HG03439 (cell line): ENCODE data around the gene C8A.

Experiments
- ATAC-seq: cut with Tn5 transposase; IDR thresholded peaks from one replicate; pipeline ENCODE4 v1.9.1; 2021; ENCODE audit warnings: mild to moderate bottlenecking, moderate library complexity; ENCODE audit not compliant: unreplicated experiment

C8A gene

DNA sequence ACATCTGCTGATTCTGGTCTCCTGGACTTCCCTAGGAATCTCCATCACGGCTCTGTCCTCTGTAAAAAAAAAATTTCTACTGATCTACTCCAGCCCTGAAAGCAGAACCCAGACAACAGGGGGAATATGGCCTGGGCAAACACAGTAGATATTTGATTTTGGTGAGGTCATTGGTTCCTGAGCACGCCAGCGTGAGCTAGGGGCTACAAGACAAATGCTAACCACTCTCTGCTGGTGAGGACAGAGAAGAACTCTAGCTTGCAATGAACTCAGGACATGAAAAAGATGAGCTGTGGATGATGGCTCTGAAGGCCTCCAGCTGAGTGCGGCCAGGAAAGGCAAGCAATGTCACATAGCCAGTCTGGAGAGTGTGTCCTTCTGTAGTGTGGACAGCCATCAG is 18.2 kb upstream of the C8A start:
- ATAC-seq: no peak

DNA sequence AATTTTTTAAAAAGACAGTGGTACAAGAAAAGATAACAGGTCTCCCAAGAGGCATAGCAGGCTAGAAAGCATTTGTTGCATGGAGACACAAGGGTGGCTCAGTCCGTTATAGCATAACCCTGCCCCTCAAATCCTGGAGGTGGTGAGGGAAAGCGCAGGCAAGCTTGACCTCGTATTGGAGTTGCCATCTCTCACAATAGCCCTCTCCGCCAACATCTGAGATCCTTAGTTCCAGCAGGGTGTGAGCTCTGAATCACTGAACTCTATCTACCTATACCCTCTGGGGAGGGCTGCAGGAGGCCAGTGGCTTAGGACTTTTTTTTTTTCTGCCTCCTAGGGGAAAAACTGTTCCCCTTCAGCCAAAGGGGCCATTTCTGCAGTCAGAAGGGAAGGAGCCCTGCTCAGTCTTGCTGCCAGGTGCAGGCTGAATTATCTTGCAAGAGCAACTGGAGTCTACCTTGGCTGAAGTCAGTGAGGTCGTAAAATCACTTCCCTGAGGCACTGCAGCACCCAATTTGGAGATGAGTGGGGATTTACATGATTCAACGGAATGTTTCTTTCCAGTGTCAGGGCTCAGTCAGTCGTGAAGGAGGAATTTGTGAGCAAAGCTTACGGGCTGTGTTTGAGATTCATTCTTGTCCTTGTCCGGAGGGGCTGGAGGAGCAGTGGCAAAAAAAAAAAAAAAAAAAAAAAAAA is 17.2 kb upstream of the C8A start:
- no peak for ATAC-seq

DNA sequence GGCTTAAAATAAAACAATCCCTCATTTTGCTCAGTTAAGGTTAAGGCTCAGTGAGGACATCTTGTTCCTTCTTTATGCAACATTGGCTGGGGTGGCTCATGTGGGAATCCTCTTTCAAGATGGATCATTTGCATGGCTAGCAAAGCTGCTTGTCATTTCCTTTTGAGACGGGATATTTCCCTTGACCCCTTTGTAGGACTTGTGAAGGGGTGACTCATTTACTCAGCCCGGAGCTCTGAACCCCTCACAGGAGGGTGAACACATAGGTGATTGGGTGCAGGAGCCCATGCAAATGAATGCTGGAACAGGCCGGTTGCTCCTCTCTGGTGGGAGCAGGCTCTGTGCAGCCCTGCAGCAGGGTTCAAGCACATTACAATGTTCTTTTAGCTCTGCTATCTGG is 15.8 kb upstream of the C8A start:
- ATAC-seq: no peak

DNA sequence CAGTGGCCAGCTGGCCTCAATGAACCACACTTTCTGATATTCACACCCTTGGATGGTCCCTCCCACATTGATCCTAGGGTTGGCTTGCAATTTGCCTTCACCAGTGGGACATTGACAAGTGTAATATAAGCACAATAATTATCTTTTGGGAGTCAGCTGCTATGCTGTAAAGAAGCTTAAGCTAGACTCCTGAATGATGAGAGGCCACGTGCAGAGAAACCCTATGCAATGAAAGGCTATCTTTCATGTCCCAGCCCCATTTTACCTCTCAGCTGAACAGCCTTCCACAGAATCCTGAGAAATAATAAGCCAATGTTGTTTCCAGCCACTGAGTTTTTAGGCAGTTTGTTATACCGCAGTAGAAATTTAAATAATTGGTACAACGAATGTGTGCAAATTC is 11.1 kb upstream of the C8A start:
- ATAC-seq: no peak

DNA sequence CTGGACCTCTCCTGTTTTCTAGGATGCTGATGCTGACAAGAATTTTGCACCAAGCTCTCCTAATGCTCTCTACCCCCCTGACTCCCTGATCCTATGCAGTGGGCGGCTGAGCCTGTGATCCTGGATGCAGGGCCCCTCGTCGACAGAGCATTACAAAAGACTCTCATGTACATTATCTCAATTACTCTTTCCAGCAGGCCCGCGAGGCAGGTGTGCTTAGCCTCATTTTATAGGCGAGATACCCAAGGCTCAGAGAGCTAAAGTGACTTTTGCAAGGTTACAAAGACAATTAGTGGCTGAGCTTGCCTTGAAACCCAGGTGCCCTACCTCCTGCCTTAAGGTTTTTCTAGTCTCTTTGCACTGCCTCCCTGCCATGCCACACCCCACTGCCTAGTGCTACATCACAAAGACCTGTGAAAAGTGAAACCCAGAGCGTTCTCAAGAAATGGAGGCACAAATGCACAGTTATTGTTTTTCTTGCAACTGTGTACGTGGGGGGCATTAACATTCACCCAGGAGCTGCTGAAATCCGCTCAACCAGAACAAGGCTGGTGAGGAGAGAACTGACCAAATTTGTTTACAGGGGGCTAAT is 10.0 kb upstream of the C8A start:
- ATAC-seq: no peak

DNA sequence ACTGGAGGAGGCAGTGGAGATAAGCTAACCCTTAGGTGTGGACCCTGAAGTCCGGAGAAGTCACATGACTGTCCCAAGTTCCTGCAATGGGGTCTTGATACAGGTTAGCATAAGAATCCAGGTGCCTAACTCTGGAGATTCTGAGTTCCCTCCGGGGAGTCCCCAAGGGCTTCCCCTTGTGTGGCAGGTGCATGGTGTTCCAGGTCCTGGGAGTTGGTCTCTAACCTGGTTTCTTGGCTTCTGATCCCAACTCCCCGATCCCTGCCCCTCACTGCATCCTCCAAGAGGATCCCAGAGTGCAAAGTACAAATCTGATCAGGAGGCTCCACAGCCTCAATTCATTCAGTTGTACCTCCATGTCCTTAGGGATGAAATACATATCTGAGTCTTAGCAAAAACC is 9.3 kb upstream of the C8A start:
- ATAC-seq: no peak

DNA sequence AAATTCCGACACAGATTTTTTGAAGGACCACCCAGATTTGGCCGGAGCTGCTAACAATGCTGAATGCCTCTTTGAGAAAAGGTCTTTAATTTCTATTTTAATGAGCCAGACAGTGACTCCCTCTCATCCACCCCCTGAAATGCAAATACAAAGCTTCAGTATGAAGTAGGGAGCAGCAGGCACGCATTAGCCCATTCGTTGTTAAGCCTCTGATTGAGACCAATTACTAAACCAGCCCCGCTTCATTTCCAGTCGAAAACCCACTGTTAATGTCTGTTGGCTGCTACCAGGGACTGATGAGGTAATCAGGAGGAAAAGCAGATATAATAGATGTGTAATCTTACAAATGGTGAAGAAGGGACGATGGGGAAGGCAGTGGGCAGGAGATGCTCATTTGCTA is 4.8 kb upstream of the C8A start:
- ATAC-seq: no peak

DNA sequence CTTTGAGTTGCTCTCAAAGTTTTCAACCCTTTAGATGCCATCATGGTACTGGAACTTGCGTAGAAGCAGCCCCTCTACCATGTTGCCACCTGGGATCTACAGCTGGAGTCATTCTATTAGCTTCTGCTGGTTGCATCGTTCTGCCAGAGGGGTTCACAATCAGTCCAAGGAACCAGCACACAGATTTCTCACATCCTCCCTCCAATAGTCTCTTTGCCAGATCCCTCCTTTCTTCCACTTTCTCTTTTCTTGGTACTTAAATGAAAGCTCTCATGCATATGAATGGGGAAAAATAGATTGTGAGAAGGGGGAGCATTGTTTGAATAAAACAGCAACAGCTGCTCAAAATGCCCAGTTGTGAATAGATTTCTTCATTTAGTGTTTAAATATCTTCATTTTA is 4.2 kb upstream of the C8A start:
- ATAC-seq: no peak

DNA sequence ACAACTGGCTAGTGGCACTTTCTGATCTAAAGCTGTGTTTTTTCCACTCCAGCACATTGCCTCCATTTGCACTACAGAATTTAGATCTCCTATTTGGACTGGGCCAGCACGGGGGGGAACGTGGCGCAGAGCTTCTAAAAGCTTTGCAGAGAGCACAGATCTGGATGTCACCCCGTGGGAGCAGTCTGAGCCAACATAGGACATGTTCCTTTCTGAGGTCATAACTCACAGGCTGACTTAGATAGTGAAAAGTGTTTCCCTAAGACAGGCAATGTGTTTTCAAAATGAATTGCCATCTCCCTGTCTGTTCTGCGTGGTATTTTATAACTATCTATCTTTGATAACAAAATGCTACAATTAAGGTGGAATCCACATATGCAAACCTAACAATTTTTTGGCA is 3.7 kb upstream of the C8A start:
- no peak for ATAC-seq

DNA sequence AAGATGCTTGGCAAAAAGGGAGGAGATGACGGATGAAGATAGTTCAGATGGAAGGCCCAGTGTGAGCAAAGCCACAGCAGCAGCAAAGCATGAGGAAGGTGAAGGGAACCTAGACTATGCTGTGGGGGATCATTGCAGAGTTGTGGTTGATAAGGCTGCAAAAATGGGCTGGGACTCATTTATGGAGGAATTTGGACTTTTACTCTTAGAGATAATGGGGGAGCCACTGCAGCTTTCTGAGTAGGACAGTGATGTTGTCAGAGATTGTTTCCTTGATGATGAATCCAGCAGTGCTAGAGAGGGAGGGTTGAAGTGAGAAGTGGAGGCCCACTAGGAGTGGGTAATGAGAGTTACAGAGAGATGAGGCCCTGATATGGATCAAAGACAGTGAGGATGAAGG is 2.1 kb upstream of the C8A start:
- no peak for ATAC-seq

DNA sequence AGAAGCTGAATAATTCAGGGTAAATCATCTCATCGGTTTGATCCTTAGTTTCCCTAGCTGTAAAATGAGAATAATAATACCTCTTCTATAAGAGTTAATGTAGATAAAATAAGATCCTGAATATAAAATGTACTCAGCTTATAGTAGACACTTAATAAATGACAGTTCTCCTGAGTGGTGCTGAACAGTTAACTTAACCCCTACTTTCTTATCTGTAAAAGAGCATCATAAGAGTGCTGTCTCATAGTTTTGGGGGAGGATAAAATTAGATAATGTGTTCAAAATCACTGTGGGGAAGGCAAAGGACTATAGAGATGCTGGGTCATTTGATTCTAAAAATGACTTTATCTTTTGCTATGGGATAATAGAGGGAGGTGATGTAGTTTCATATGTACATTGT is 593 bp downstream of the C8A start:
- ATAC-seq: no peak

DNA sequence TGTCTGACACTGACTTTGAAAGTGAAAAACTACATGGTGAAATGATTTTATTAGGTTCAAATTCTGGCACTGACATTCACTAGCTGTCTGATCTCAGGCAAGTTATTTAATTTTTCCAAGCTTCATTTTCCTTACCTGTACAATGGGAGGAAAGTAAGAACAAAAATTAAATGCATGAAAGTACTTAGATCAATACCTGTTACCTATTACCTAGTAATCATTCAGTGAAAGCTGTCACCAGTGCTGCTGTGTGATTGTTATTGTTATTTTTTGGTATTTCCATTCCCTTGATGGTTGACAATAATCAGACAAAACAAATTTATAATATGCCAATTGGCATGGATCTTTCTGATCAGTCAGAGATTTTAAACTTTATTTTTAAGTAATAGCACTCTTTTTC is 1.6 kb downstream of the C8A start:
- no peak for ATAC-seq

DNA sequence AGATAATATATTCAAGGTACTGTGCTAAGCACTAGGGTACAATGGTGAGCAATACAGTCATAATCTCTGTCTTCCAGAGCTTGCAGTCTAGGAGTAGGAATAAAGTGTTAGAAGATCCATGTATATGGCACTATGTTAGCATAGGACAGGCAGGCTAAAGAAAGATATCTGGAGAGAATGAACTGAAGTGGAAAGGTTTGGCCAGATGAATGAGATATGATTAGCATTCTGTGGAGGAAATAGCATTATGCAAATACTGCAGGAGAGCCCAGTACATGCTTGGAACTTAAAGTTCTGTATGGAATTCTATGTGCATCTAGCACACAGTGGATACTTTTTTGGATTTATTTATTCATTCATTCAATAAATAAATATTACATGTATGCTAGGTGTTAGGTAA is 4.7 kb downstream of the C8A start:
- no peak for ATAC-seq

DNA sequence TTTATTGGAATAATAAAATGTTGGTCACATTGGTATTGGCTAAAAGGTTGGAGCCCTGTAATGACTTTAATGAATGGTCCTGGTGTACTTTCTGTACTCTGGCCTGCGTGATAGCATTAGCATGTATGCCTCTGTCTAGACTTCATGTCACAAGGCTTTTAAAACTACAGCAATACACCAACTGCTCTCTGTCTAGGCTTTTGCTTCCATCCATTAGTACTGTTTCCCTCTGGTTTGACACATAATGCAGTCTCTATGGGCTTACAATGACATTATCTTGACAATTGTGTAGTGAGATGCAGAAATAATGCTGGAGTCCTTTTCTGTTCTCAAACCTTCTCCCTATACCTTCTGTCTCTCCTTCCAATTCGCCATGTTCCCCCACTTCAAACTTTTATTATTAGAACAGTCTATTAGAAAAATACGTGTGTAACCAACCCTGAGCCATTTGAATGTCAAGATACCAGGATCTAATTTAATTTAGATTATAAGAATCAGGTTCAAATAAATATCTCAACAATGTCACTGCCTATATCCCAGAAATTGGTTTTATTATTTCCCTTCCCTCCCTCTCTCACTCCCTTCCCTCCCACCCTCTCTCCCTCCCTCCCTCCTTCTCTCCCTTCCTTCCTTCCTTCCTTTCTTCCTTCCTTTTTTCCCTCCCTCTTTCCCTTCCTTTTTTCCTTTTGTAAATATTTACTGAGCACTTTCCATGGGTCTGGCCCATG is 8.8 kb downstream of the C8A start:
- ATAC-seq: no peak

DNA sequence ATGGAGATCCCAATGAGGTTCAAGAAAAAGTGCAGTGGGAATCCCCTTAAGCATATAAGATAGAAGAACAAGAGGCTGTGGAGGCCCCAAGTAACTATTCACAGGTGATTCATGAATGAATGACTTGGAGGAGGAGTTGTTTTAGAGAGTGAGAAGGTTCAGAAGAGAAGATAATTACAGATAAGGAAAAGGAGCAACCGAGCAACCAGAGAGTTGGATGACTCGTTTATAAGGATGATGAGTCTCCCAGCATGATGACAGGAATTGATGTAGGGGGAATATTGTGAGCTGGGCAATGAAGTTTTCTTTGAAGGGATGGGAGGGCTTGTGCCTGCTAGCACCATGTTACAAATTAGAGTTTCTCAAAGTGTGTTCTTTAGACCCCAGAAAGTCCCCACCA is 9.8 kb downstream of the C8A start:
- ATAC-seq: no peak

DNA sequence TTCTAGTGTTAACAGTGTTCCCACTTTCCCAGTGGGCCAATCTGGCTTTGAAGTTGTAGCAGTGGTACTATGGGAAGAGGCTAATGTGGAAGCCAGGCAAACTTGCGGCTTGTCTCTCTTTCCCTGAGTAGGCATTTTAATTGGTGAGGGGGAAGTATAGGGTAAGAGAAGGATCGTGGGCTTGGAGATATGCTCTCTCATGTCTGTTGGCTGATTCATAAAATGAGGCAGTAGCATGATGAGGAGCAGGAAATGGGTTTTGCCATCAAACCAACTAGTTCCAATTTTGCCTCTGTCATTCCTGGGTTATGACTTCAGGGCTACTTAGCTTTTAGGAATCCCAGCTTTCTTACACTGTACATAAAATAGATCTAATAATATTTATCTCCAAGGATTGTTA is 12.1 kb downstream of the C8A start:
- ATAC-seq: no peak

DNA sequence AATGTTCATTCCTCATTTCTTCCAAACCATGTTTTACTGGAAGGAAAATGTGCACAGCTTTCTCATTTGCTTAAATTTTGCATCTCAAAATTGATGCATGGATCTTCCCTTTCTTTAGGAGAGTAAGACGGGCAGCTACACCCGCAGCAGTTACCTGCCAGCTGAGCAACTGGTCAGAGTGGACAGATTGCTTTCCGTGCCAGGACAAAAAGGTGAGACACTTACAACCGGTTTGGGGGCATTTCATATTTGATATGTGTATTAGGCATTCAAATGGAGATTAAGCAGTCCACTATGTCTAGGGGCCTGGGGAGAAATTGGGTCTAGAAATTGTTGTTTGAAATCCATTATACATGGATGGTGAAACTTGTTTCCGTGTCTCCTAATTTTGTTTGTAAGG is 12.9 kb downstream of the C8A start:
- ATAC-seq: no peak

DNA sequence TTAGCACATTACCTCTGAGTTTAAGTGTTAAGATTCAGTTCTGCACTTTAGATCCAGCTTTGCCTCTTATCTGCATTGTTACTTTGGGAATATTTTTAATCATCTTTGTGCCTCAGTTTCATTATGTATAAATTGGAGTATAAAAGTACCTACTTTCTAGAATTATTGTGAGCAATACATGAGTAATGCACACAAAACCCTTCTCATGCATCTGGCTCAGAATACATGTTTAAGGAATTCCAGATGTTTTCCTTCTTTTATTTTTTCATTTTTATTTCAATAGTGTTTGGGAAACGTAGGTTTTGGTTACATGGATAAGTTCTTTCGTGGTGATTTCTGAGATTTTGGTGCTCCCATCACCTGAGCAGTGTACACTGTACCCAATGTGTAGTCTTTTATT is 14.2 kb downstream of the C8A start:
- ATAC-seq: no peak

DNA sequence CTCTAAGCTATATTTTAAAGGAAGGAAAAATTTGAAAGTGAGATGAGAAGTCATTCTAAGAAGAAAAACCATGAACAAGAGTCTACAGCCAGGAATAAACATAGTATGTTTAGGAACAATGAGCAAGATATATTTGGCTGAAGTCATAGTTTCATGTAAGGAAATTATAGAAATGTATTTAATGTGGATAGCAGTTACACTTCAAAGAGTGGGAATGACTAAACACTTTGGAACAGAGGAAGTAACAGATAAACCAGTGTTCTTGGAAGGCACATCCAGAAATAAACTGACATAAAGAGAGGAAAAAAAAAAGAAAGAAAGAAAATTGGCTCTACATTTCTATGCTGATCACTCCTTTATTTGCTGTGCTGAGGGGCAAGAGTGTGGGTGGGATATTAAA is 18.0 kb downstream of the C8A start:
- ATAC-seq: no peak

DNA sequence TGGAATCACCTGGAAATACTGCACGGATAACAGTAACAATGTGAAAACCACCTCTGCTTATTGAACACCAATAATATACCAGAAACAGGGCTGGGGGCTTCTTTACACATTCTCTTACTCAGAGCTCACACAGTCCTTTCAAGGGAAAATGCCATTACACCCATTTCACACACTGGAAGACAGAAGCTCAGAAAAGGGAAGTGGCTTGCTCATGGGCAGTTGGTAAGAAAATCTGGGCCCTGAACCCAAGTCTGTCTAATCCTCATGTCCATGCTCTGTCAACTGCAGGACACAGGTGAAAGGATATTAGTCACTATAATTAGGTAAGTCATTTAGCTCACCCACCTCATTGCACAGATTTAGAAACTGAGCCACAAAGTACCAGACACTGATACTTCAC is 18.6 kb downstream of the C8A start:
- ATAC-seq: no peak

DNA sequence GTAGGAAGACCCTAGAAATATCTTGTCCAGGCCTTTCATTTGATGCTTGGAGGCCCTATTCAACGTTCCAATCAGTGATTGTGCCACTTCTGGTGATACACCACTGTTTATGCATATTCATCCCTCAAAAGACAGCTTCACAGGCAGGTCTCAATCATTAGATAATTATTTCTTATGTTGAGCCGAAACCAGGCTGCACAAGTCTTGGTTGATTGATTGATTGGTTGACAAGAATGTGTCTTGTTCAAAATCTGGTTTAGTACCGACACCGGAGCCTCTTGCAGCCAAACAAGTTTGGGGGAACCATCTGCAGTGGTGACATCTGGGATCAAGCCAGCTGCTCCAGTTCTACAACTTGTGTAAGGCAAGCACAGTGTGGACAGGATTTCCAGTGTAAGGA is 20.1 kb downstream of the C8A start:
- ATAC-seq: no peak

DNA sequence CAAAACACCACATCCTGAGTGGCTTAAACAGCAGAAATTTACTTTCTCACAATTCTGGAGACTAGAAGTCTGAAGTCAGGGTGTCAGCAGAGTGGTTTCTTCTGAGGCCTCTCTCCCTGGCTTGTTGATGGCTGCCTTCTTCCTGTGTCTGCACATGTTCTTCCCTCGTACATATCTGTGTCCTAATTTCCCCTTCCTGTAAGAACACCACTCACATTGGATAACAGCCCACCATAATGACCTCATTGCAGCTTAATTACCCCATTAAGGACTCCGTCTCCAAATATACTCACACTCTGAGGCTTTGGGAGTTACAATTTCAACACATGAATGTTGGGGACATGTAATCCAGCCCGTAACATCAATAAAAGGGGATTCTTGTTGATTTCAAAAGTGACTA is 23.4 kb downstream of the C8A start:
- ATAC-seq: no peak

DNA sequence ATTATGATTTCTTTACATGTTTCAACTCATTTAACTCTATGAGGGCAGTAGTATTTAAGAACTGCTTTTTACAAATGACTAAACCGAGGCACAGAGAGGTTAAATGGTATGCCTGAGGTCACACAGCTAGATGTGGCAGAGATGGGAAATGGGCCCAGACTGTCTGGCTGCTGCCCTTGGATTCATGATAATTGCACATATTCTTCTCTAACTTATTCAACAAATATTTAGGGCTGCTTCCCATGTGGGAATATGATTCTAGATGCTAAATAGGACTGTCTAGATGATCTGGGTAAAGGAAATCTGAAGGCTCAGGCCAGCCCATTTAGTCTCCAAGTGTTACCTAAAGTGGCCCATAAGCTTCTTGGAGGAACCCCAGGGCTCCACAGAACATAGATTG is 26.2 kb downstream of the C8A start:
- no peak for ATAC-seq
